ENCODE results near the gene CAPN7. TPM values are rescaled to one million over a fixed set of nuclear protein-coding genes. Genes with fewer than 3 reads are reported as not detected.

Gene CAPN7
- total RNA-seq, 1 experiment from 2014 or later = 27.7 TPM

DNA sequence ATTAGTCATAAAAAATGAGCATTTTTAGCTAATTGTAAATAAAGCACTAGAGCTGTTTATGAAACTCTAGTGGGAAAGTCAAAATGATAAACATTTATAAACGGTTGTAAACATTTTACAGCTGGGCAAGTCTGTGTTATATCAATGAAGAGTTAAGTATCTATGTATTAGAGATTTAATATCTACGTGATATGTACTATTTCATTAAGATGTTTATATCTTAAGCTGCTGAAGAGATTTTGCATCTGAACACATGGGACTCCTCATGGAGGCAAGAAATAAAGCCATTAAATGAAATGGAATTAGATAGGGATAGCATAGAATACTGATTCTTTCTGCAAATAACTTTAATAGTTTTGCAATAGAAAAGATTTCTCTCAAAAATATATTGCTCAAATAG is 23.0 kb upstream of the CAPN7 start:
- Histone ChIP-seq H3K9me2 (ENCODE audit: insufficient read depth) (no peaks in the 10 kb centered on the region), H3K27ac (ENCODE audit: low read depth, low read length) (no peak overlapping the region), H3K4me1 (ENCODE audit: control insufficient read depth in 1 of 2, insufficient read depth in 2 of 2, low read length in 2 of 2) (peaks cover 0 to 5% of the 10 kb centered on the region in 2 experiments; a peak in 3 of 4 replicates), H3K9me3 (ENCODE audit: control insufficient read depth in 1 of 2, insufficient read depth in 1 of 2, low read depth in 1 of 2, low read length in 2 of 2) (no peaks in the 10 kb centered on the region), H3K4me3 (replicated peaks in 1 of 2; ENCODE audit: low read depth in 1 of 2, low read length in 2 of 2) (no peak overlapping the region), H3K4me2 (ENCODE audit: low read length) (no peak overlapping the region), H3K9ac (ENCODE audit: low read length) (no peak overlapping the region), H2AFZ (ENCODE audit: low read depth, low read length, poor library complexity, severe bottlenecking) (no peak overlapping the region), H3K36me3 (ENCODE audit: control insufficient read depth in 1 of 2, insufficient read depth in 2 of 2, low read length in 2 of 2) (no peaks in the 10 kb centered on the region), H4K20me1 (ENCODE audit: insufficient read depth) (no peaks in the 10 kb centered on the region), H3K79me2 (ENCODE audit: insufficient read depth, low read length) (no peaks in the 10 kb centered on the region), H3K27me3 (ENCODE audit: insufficient read depth, low read length) (no peaks in the 10 kb centered on the region)
- no TSS peak for BruUV-seq (replicated peaks)
- RAD21 ChIA-PET (ENCODE audit: low non-redundant PET in 1 of 2, low total read pairs in 2 of 2, uncharacterized antibody in 2 of 2, unreplicated experiment in 2 of 2) = no interaction called here
- POLR2A ChIA-PET = no interaction called here
- TF ChIP-seq EZH2 (IDR thresholded peaks at IDR 0.05) (no peak), TCF7L2 (IDR thresholded peaks at IDR 0.05; ENCODE audit: borderline replicate concordance, extremely low read depth, insufficient read depth, insufficient read length) (no peak), POLR2A (IDR thresholded peaks at IDR 0.05; ENCODE audit: borderline replicate concordance, extremely low read depth, insufficient read depth, insufficient read length) (no peak), SP1 (IDR thresholded peaks at IDR 0.05; ENCODE audit: low read depth) (no peak), SRF (IDR thresholded peaks at IDR 0.05; ENCODE audit: low read depth) (no peak), FOSL1 (IDR thresholded peaks at IDR 0.05; ENCODE audit: low read depth) (no peak), CBX3 (IDR thresholded peaks at IDR 0.05; ENCODE audit: low read depth) (no peak), POLR2AphosphoS5 (IDR thresholded peaks at IDR 0.05; ENCODE audit: low read depth, low read length) (no peak)
- TF ChIP-seq, protein P1, sequence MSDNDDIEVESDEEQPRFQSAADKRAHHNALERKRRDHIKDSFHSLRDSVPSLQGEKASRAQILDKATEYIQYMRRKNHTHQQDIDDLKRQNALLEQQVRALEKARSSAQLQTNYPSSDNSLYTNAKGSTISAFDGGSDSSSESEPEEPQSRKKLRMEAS (IDR thresholded peaks at IDR 0.05) = no peak
- TF ChIP-seq, protein P2, sequence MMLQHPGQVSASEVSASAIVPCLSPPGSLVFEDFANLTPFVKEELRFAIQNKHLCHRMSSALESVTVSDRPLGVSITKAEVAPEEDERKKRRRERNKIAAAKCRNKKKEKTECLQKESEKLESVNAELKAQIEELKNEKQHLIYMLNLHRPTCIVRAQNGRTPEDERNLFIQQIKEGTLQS (IDR thresholded peaks at IDR 0.05) = no peak
- ATAC-seq (no peak), DNase-seq (ENCODE audit: low read depth, low spot score) (no peak)
- CTCF ChIA-PET = no interaction called here
- intact Hi-C loops (cut with micrococcal nuclease) = no loop called here

DNA sequence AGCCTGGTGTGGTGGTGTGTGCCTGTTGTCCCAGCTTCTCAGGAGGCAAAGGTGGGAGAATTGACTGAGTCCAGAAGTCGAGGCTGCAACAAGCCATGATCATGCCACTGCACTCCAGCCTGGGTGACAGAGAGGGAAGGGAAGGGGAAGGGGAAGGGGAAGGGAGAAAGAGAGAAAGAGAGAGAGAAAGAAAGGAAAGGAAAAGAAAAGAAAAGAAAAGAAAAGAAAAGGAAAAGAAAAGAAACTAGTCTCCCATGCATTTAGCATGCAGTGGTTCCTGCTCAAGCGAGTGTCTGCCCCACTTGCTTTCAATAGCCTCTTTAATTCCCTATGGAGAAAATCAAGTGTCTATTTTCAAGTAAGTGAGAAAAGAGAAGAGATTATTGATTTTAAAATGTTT is 20.6 kb upstream of the CAPN7 start:
- Histone ChIP-seq H3K4me1 (ENCODE audit: control insufficient read depth in 1 of 2, insufficient read depth in 2 of 2, low read length in 2 of 2) (peaks cover 0 to 5% of the 10 kb centered on the region in 2 experiments; a peak in 3 of 4 replicates), H3K36me3 (ENCODE audit: control insufficient read depth in 1 of 2, insufficient read depth in 2 of 2, low read length in 2 of 2) (no peaks in the 10 kb centered on the region), H3K4me2 (ENCODE audit: low read length) (no peak overlapping the region), H2AFZ (ENCODE audit: low read depth, low read length, poor library complexity, severe bottlenecking) (no peak overlapping the region), H3K9me3 (ENCODE audit: control insufficient read depth in 1 of 2, insufficient read depth in 1 of 2, low read depth in 1 of 2, low read length in 2 of 2) (no peaks in the 10 kb centered on the region), H4K20me1 (ENCODE audit: insufficient read depth) (no peaks in the 10 kb centered on the region), H3K27me3 (ENCODE audit: insufficient read depth, low read length) (no peaks in the 10 kb centered on the region), H3K9ac (ENCODE audit: low read length) (no peak overlapping the region), H3K4me3 (replicated peaks in 1 of 2; ENCODE audit: low read depth in 1 of 2, low read length in 2 of 2) (no peak overlapping the region), H3K27ac (ENCODE audit: low read depth, low read length) (no peak overlapping the region), H3K79me2 (ENCODE audit: insufficient read depth, low read length) (no peaks in the 10 kb centered on the region), H3K9me2 (ENCODE audit: insufficient read depth) (no peaks in the 10 kb centered on the region)
- TF ChIP-seq SP1 (IDR thresholded peaks at IDR 0.05; ENCODE audit: low read depth) (no peak), ZNF274 (IDR thresholded peaks at IDR 0.05; ENCODE audit: low read depth, low read length) (no peak), SRF (IDR thresholded peaks at IDR 0.05; ENCODE audit: low read depth) (no peak), RAD21 (IDR thresholded peaks at IDR 0.05; ENCODE audit: low read depth) (no peak), ELF1 (IDR thresholded peaks at IDR 0.05; ENCODE audit: borderline replicate concordance, low read depth) (no peak), FOSL1 (IDR thresholded peaks at IDR 0.05; ENCODE audit: low read depth) (no peak)
- TF ChIP-seq, protein P1 (IDR thresholded peaks at IDR 0.05) = no peak
- TF ChIP-seq, protein P3, sequence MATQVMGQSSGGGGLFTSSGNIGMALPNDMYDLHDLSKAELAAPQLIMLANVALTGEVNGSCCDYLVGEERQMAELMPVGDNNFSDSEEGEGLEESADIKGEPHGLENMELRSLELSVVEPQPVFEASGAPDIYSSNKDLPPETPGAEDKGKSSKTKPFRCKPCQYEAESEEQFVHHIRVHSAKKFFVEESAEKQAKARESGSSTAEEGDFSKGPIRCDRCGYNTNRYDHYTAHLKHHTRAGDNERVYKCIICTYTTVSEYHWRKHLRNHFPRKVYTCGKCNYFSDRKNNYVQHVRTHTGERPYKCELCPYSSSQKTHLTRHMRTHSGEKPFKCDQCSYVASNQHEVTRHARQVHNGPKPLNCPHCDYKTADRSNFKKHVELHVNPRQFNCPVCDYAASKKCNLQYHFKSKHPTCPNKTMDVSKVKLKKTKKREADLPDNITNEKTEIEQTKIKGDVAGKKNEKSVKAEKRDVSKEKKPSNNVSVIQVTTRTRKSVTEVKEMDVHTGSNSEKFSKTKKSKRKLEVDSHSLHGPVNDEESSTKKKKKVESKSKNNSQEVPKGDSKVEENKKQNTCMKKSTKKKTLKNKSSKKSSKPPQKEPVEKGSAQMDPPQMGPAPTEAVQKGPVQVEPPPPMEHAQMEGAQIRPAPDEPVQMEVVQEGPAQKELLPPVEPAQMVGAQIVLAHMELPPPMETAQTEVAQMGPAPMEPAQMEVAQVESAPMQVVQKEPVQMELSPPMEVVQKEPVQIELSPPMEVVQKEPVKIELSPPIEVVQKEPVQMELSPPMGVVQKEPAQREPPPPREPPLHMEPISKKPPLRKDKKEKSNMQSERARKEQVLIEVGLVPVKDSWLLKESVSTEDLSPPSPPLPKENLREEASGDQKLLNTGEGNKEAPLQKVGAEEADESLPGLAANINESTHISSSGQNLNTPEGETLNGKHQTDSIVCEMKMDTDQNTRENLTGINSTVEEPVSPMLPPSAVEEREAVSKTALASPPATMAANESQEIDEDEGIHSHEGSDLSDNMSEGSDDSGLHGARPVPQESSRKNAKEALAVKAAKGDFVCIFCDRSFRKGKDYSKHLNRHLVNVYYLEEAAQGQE (IDR thresholded peaks at IDR 0.05; ENCODE audit: low read depth) = no peak
- TF ChIP-seq, protein P4, sequence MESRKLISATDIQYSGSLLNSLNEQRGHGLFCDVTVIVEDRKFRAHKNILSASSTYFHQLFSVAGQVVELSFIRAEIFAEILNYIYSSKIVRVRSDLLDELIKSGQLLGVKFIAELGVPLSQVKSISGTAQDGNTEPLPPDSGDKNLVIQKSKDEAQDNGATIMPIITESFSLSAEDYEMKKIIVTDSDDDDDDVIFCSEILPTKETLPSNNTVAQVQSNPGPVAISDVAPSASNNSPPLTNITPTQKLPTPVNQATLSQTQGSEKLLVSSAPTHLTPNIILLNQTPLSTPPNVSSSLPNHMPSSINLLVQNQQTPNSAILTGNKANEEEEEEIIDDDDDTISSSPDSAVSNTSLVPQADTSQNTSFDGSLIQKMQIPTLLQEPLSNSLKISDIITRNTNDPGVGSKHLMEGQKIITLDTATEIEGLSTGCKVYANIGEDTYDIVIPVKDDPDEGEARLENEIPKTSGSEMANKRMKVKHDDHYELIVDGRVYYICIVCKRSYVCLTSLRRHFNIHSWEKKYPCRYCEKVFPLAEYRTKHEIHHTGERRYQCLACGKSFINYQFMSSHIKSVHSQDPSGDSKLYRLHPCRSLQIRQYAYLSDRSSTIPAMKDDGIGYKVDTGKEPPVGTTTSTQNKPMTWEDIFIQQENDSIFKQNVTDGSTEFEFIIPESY (IDR thresholded peaks at IDR 0.05; ENCODE audit: extremely low read depth, insufficient replicate concordance, low read length) = no peak
- DNase-seq (ENCODE audit: low read depth, low spot score) = no peak
- BruUV-seq (replicated peaks) = no TSS peak
- ChIA-PET RAD21 (ENCODE audit: low non-redundant PET in 1 of 2, low total read pairs in 2 of 2, uncharacterized antibody in 2 of 2, unreplicated experiment in 2 of 2) (no interaction called here), POLR2A (no interaction called here), CTCF (interaction anchor here (1.3 to 1.5 kb wide), 2 partner anchors 17 to 20 kb away, joined by 3 to 6 read pairs; partner anchors contain the start of gene CAPN7)
- no peak for ATAC-seq
- intact Hi-C loops (cut with micrococcal nuclease) = no loop called here
